ENCODE results near the gene GPR155.
"Not testable (repeated sequence)": the region's sequence is repeated elsewhere in the genome, so short reads cannot be mapped to it uniquely, and the experiment has no call there.

Gene GPR155

DNA sequence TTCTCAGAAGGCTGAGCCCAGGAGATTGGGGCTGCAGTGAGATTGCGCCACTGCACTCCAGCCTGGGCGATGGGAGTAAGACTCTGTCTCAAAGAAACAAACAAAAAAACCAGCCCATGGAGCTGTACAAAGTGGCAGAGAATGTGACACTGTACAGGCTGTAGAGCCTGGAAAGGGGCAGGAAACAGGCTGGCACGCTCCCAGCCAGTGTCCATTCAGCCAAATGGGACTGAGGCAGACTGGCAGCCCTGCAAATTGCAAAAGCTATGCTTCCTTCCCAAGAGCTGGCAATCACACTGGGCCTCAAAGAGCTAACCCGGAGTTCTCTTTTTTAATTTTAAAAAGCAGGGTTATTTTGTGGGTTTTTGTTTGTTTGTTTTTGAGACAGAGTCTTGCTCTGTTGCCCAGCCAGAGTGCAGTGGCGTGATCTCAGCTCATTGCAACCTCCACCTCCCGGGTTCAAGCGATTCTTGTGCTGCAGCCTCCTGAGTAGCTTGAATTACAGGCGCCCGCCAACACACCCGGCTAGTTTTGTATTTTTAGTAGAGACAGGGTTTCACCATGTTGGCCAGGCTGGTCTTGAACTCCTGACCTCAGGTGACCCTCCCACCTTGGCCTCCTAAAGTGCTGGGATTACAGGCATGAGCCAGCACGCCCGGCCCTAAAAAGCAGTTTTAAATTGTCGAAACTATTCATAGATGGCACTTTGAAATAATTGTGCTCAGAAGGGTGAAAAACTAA is 48.5 kb downstream of the GPR155 start:
- DNase-seq = no peak

DNA sequence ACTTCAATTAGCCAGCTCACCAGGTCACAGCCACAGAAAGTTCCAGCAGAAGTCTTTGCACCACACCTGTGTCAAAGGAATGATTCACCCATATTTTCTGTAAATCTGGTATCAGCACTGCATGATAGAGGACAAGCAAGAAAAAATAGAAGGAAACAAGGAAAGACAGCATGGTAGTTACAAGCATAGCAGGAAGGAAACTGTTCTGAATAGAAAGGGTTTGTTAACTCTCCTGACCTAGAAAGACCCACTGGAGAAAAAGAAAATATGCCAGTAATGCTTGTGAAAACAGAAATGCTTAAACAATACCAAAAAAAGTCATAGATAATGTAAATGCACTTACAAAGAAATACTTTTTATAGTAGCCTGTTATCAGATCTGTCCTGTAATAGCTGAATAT is 50.5 kb downstream of the GPR155 start:
- DNase-seq = no peak

DNA sequence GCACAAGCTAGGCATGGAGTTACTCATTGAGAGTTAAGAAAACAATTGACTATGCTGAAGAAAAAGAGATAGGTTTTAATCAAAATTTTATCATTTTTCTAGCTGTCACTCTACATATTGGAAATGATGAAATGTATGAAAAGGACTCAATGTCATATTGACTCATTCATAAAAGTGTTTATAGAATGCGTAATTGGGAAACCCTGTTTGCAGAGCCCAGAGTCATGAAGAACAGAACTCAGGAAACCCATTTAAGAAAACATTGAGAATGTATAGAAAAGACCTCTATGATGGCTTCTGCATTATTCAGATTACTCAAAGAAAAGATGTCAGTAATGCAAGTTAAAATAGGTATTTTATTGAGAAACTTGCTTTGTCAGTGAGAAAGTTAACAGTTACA is 54.9 kb downstream of the GPR155 start:
- DNase-seq = no peak

DNA sequence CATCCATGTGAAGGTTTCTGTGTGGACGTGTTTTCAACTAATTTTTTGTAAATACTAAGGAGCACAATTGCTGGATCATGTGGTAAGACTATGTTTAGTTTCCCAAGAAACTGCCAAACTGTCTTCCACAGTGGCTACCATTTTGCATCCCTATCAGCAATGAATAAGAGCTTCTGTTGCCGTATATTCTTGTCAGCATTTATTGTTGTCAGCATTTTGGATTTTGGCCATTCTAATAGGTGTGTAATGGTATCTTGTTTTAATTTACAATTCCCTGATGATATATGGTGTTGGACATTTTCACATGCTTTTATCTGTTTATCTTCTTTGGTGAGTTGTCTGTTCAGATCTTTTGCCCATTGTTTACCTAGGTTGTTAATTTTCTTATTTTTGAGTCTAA is 56.8 kb downstream of the GPR155 start:
- no peak for DNase-seq

DNA sequence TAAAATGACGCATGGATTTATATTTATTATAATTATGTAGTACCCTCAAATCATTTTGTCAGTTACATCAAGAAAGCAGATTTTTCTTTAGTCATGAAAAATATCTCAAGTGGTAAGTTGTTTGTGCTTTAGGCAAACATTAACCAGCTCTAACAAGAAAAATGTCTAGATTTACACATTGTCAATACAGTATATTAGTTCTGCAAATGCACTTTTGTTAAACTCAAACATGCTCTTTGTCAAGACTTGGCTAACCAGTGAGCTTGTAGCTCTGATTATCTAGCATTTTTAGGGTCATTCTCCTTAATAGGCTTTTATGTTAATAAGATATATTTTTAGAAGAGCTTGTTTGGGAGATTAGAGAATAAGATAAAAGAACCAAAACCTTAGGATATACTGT is 58.6 kb downstream of the GPR155 start:
- no peak for DNase-seq

DNA sequence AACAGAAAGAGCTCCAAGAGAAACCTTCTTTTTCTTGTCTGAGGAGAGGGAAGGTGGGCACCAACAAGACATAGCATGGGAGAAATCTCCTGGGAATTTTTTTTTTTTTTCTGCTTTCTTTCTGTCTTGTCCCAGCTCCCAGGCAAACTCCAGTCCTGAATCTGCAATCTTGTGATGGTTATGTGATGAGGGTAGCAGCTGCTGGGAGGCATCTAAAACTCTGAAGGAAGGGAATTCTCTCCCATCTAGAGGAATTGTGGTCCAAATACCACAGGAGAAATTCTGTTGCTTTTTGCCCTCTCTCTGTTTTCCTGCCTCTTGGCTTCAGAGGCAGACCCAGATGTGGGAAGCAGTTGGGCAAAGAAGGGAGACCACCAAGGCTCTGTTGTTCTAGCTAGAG is 74.6 kb downstream of the GPR155 start:
- no peak for DNase-seq

DNA sequence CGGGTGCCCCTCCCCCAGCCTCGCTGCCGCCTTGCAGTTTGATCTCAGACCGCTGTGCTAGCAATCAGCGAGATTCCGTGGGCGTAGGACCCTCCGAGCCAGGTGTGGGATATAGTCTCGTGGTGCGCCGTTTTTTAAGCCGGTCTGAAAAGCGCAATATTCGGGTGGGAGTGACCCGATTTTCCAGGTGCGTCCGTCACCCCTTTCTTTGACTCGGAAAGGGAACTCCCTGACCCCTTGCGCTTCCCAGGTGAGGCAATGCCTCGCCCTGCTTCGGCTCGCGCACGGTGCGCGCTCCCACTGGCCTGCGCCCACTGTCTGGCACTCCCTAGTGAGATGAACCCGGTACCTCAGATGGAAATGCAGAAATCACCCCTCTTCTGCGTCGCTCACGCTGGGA is 76.8 kb downstream of the GPR155 start:
- DNase-seq = not testable (repeated sequence)

DNA sequence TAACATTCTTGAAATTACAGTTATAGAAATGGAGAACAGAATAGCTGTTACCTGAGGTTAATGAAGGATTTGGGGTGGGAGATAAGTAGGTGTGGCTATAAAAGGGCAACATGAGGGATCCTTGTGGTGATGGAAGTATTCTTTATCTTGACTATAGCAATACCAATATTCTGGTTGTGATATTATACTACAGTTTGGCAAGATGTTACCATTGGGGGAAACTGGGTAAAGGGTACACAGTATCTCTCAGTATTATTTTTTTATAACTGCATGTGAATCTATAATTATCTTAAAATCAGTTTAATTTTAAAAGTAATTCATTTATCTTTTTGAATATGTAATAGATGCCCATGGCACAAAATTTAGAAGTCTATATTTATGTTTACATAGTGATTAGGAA is 83.2 kb downstream of the GPR155 start:
- DNase-seq = no peak

DNA sequence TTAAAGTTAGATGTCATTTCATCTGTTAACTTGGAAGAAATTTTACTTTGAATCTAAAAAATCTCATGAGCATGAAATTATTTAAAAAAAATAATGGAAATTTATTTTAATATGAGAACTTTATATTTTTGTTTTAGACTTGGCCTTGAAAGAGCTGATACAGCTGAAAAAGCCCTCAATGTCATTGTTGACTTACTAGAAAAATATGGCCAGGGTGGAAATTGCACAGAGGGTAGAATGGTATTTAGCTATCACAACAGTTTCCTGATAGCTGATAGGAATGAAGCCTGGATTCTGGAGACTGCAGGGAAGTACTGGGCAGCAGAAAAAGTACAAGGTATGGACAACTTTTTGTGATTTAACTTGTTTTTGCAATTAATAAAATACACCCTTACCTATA is 86.0 kb downstream of the GPR155 start:
- DNase-seq = no peak

DNA sequence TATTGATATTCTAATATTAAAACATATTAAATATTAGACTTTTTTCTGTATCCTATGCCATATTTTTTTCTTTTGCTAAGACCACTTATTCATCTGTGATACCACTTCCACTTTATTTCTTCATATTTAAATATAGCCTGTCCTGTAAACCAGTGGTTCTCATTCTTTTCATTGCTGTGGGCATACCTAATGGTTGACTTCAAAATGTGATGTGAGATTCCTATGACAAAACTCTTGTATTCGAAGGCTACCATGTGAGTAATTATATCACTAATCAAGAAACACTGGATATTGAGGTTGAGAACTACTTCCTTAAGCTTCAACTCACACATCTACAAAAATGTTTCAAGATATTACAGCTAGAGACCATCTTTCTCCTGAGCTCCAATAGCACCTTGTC is 87.7 kb downstream of the GPR155 start:
- DNase-seq = no peak

DNA sequence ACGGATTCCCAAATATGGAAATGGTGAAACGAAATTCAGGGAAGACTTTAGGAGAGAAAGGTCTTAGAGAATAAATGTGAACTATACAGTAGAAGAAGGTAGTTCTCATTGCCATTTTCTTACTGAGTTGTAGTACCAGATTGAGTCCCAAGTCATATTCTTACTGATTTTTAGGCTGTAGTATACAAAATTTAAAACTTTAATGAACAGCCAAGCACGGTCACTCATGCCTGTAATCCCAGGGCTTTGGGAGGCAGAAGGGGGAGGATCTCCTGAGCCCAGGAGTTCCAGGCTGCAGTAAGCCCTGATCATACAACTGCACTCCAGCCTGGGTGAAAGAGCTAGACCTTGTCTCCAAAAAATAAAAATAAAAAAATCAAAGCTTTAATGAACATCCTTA is 89.1 kb downstream of the GPR155 start:
- no peak for DNase-seq

DNA sequence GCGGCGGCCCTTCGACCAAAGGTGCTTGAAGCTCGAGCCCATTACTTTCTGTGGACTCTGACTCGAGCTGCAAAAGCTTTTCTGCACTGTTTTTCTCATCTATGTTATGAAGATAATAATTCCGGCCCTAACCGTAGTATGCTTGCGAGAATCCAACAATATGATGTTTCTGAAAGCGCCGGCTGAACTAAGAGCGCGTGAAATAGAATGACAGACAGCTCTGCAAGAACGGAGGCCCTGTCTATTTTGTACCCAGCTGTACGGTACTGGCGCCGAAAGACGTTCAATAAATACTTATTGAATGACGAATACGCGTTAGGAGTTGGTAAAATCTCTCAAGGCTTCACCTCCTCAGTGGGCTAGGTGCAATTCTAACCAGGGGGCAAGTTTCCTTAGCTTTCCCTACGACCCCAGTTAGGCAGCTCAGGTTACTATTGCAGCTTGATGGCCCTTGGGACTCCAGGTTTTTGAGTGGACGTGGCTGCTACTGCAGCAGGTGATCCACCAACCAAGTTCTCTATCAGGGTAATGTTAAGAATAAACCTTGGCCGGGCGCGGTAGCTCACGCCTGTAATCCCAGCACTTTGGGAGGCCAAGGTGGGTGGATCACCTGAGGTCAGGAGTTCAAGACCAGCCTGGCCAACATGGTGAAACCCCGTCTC is 90.7 kb downstream of the GPR155 start:
- DNase-seq = no peak

DNA sequence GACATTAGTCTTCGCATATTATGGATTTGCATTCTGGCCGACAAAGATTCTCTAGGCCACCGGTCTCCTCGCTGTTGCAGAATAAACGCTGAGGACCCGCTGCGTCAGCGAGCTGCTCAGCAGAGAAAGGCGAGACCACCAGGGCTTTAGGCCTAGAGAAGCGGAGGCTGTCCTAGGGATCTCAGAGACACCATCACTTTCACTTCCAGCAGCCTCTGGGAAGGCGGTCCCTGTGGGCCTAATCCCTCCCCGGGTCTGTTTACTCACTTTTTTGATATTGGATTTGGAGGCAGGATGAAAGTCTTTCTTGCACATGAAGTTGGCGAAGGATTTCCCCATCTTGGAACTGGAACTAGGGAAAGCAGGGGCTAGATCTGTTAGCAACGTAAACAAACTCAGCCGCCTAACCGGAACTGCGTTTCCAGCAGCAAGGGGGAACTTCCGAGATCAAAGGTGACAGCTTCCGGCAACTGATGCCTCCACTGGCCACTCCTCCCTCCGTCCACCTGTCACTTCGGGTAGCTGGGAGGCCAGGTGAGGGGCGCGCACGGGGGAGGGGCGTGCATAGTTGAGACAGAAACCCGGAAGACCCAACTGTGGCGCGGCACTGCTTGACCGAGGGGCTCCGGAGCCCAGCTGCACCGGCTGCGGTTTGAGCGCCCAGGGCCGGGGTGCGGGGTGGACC is 91.4 kb downstream of the GPR155 start, which contains the start of gene SCRN3:
SCRN3 (plus strand) TSS at position 447 of the 685 bp plus-strand sequence. CDS start 2,554 bp downstream, outside the sequence.
- peak; percentile 3 for DNase-seq

DNA sequence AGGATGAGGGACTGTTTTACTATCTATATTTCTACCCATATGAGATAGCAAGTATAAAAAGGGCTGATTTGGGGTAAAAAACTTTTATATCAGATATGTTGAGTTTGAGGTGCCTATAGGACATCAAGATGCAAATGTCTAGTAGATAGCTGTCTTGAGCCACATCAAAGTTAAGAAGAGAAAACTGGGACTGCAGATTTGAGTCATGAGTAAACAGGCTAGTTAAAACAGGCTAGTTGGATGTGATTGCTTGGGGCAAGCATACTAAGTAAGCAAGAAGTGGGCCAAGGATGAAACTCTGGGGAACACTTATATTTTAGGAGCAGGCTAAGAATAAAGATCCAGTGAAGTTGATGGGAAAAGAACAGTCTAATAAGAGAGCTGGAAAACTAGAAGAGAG is 94.1 kb downstream of the GPR155 start:
- DNase-seq = no peak

DNA sequence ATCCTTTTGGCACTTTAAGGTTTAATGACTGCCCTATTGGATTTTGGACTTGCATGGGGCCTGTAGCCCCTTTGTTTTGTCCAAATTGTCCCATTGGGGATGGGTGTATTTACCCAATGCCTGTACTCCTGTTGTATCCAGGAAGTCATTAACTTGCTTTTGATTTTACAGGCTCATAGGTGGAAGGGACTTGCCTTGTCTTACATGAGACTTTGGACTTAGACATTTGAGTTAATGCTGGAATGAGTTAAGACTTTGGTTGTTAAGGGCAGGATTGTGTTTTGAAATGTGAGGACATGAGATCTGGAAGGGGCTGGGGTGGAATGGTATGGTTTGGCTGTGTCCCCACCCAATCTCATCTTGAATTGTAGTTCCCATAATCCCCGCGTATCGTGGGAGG is 96.5 kb downstream of the GPR155 start:
- not testable (repeated sequence) for DNase-seq

DNA sequence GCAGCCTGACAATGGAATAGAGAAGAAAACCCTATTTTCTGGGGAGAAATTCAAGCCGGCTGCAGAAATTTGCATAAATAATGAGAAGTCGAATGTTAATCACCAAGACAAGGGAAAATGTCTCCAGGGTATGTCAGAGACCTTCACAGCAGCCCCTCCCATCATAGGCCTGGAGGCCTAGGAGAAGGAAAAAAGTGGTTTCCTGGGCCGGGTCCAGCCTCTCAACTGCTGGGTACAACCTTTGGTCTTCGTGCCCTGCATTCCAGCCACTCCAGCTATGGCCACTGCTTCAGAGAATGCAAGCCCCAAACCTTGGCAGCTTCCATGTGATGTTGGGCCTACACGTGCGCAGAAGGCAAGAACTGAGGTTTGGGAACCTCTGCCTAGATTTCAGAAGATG is 97.3 kb downstream of the GPR155 start:
- DNase-seq = no peak

DNA sequence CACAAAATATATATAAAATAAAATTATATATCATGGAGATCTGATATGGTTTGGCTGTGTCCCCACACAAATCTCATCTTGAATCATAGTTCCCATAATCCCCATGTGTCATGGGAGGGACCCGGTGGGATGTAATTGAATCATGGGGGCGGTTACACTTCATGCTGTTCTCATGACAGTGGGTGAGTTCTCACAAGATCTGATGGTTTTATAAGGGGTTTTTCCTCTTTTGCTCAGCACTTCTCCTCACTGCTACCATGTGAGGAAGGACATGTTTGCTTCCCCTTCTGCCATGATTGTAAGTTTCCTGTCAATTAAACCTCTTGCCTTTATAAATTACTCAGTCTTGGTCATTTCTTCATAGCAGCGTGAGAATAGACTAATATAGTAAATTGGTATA is 98.1 kb downstream of the GPR155 start:
- not testable (repeated sequence) for DNase-seq

DNA sequence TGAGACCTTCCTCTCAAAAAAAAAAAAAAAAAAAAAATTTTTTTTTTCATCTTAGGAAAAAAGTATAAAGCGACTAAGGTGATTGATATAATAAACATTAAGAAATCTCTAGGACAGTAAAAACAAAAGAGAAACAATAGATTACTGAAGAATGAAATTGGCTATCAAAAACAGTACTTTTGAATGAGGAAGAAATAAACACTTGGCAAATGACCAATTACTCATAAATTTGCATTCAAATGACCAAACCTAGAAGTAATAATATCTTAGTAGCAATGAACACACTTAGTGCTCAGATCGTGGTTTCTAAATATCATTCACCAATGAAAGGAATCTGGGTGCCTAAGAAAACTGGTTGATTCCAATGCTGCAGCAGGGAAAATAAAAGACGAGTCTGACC is 101.6 kb downstream of the GPR155 start:
- DNase-seq = no peak

DNA sequence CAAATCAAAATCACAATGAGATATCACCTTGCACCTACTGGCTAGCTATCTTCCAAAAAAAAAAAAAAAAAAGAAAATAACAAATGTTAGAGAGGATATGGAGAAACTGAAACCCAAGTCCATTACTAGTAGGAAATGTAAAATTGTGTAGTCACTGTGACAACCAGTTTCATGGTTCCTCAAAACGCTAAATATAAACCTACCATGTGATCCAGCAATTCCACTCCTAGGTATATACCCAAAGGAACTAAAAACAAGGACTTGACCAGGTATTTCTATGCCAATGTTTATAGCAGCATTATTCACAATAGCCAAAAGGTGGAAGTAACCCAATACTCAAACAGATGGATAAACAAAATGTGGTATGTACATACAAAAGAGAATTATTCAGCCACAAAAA is 103.0 kb downstream of the GPR155 start:
- no peak for DNase-seq
